H9 (cell line): ENCODE measurements around the gene NENF. TPM values are rescaled to one million over a fixed set of nuclear protein-coding genes. Genes with fewer than 3 reads are reported as not detected.

Source experiments
- DNase-seq: peaks from one replicate; pipeline ENCODE4 v3.0.0-alpha.2; 2017
- H2AFZ ChIP-seq: one replicate; pipeline ENCODE4 v1.6.1; 2013; ENCODE audit warnings: mild to moderate bottlenecking, low read length, control low read depth, moderate library complexity
- H2AK5ac ChIP-seq: 2 replicates; pipeline ENCODE4 v1.6.1; 2013; ENCODE audit warnings: low read length, control low read depth, mixed read lengths; ENCODE audit not compliant: insufficient read length
- H2BK120ac ChIP-seq: one replicate; pipeline ENCODE4 v1.6.1; 2013; ENCODE audit warnings: low read depth, mild to moderate bottlenecking, low read length, control low read depth, inconsistent platforms; ENCODE audit not compliant: poor library complexity, severe bottlenecking
- H2BK12ac ChIP-seq: 2 replicates; pipeline ENCODE4 v1.6.1; 2013; ENCODE audit warnings: low read length, control low read depth, mixed read lengths, low read depth; ENCODE audit not compliant: insufficient read length
- H2BK15ac ChIP-seq: 2 replicates; pipeline ENCODE4 v1.6.1; 2013; ENCODE audit warnings: low read depth, low read length, control low read depth
- H2BK20ac ChIP-seq: one replicate; pipeline ENCODE4 v1.6.1; 2013; ENCODE audit warnings: low read depth, mild to moderate bottlenecking, low read length, control low read depth, inconsistent platforms; ENCODE audit not compliant: poor library complexity, severe bottlenecking
- H2BK5ac ChIP-seq: 2 replicates; pipeline ENCODE4 v1.6.1; 2013; ENCODE audit warnings: low read length, control low read depth, mixed read lengths; ENCODE audit not compliant: insufficient read length
- H3K14ac ChIP-seq: 2 replicates; pipeline ENCODE4 v1.6.1; 2013; ENCODE audit warnings: low read length, control low read depth; ENCODE audit not compliant: insufficient read depth
- H3K18ac ChIP-seq: 2 replicates; pipeline ENCODE4 v1.6.1; 2013; ENCODE audit warnings: low read depth, mild to moderate bottlenecking, mixed read lengths, low read length, control low read depth; ENCODE audit not compliant: insufficient read length
- H3K23ac ChIP-seq: 2 replicates; pipeline ENCODE4 v1.6.1; 2013; ENCODE audit warnings: low read length, control low read depth, mixed read lengths, low read depth; ENCODE audit not compliant: insufficient read length
- H3K23me2 ChIP-seq: 2 replicates; pipeline ENCODE4 v1.6.1; 2013; ENCODE audit warnings: low read depth, mild to moderate bottlenecking, mixed read lengths, low read length, control low read depth; ENCODE audit not compliant: insufficient read length, poor library complexity, severe bottlenecking
- H3K27ac ChIP-seq: 2 replicates; pipeline ENCODE4 v1.5.1; 2013; ENCODE audit warnings: low read length, control low read depth, mixed read lengths, low read depth; ENCODE audit not compliant: insufficient read length
- H3K27me3 ChIP-seq: 2 replicates; pipeline ENCODE4 v1.6.1; 2013; ENCODE audit warnings: low read length, control low read depth, inconsistent platforms; ENCODE audit not compliant: insufficient read depth
- H3K4ac ChIP-seq: 2 replicates; pipeline ENCODE4 v1.6.1; 2013; ENCODE audit warnings: low read depth, mild to moderate bottlenecking, control low read depth, inconsistent platforms, low read length, moderate library complexity
- H3K4me1 ChIP-seq: 2 replicates; pipeline ENCODE4 v1.6.1; 2013; ENCODE audit warnings: low read length, control low read depth, inconsistent platforms; ENCODE audit not compliant: insufficient read depth
- H3K4me2 ChIP-seq: 2 replicates; pipeline ENCODE4 v1.6.1; 2013; ENCODE audit warnings: low read length, control low read depth, mixed read lengths; ENCODE audit not compliant: insufficient read length, insufficient read depth
- H3K56ac ChIP-seq: 2 replicates; pipeline ENCODE4 v1.6.1; 2013; ENCODE audit warnings: low read depth, mild to moderate bottlenecking, mixed read lengths, low read length, control low read depth; ENCODE audit not compliant: insufficient read length
- H3K79me1 ChIP-seq: 2 replicates; pipeline ENCODE4 v1.6.1; 2013; ENCODE audit warnings: low read depth, mild to moderate bottlenecking, moderate library complexity, low read length, control low read depth, inconsistent platforms; ENCODE audit not compliant: insufficient read depth, poor library complexity, severe bottlenecking
- H3K79me2 ChIP-seq: 2 replicates; pipeline ENCODE4 v1.6.1; 2013; ENCODE audit warnings: low read length, control low read depth, inconsistent platforms; ENCODE audit not compliant: insufficient read depth
- H3K9ac ChIP-seq: 2 replicates; pipeline ENCODE4 v1.6.1; 2013; ENCODE audit warnings: low read length, control low read depth, mixed read lengths; ENCODE audit not compliant: insufficient read length; ENCODE audit errors: extremely low read depth
- H3K9me3 ChIP-seq: one replicate; pipeline ENCODE4 v1.6.1; 2013; ENCODE audit warnings: low read depth, low read length, inconsistent platforms; ENCODE audit not compliant: control insufficient read depth
- H3T11ph ChIP-seq: one replicate; pipeline ENCODE4 v1.6.1; 2013; ENCODE audit warnings: mild to moderate bottlenecking, low read length, control low read depth, inconsistent platforms
- H4K20me1 ChIP-seq: one replicate; pipeline ENCODE4 v1.6.1; 2013; ENCODE audit not compliant: control insufficient read depth, insufficient read length, insufficient read depth
- H4K5ac ChIP-seq: 2 replicates; pipeline ENCODE4 v1.6.1; 2013; ENCODE audit warnings: low read depth, mild to moderate bottlenecking, mixed read lengths, low read length, control low read depth; ENCODE audit not compliant: insufficient read length
- H4K8ac ChIP-seq: replicated peaks from 2 replicates; pipeline ENCODE4 v1.6.1; 2013; ENCODE audit warnings: low read length, control low read depth, mixed read lengths, low read depth; ENCODE audit not compliant: insufficient read length
- H4K91ac ChIP-seq: 2 replicates; pipeline ENCODE4 v1.6.1; 2013; ENCODE audit warnings: low read depth, mild to moderate bottlenecking, moderate library complexity, mixed read lengths, low read length, control low read depth; ENCODE audit not compliant: insufficient read length
- H3K27ac Mint-ChIP-seq, 3 experiments: 2 replicates in 2 of 3; 3 replicates in 1 of 3; pipeline ENCODE4 v1.8.0; 2020 to 2021; ENCODE audit warnings: mixed read lengths in 3 of 3, mild to moderate bottlenecking in 1 of 3, moderate library complexity in 1 of 3
- H3K27me3 Mint-ChIP-seq: 2 replicates; pipeline ENCODE4 v1.8.0; 2021; ENCODE audit warnings: low read depth, mild to moderate bottlenecking, moderate library complexity, mixed read lengths
- H3K36me3 Mint-ChIP-seq, 3 experiments: 2 replicates in 2 of 3; 3 replicates in 1 of 3; pipeline ENCODE4 v1.8.0; 2020 to 2021; ENCODE audit warnings: low read depth in 3 of 3, mixed read lengths in 3 of 3; ENCODE audit not compliant: insufficient read depth in 1 of 3
- H3K4me1 Mint-ChIP-seq, 2 experiments: 2 replicates each; pipeline ENCODE4 v1.8.0; 2020; ENCODE audit warnings: mixed read lengths in 2 of 2
- H3K4me3 Mint-ChIP-seq, 2 experiments: 2 replicates in 1 of 2; 3 replicates in 1 of 2; pipeline ENCODE4 v1.8.0; 2020 to 2021; ENCODE audit warnings: mild to moderate bottlenecking in 2 of 2, mixed read lengths in 2 of 2, moderate library complexity in 1 of 2
- H3K9me3 Mint-ChIP-seq, 2 experiments: 2 replicates in 1 of 2; 3 replicates in 1 of 2; pipeline ENCODE4 v1.8.0; 2020; ENCODE audit warnings: mild to moderate bottlenecking in 2 of 2, mixed read lengths in 2 of 2, moderate library complexity in 1 of 2
- CTCF ChIP-seq: fragments of 200-600 bp; sonication (generic); conservative IDR thresholded peaks from 3 replicates; pipeline ENCODE4 v1.8.0; 2021; ENCODE audit warnings: antibody characterized with exemption, mild to moderate bottlenecking
- WGBS: extraction: QIAGEN DNeasy Blood & Tissue Kit; methylation state at CpG from one replicate; pipeline ENCODE4 v1.1.7; 2013; ENCODE audit warnings: missing lambda C conversion rate, low lambda C conversion rate, mixed read lengths; ENCODE audit not compliant: insufficient read length; ENCODE audit errors: extremely low coverage; 5-methylcytosine and 5-hydroxymethylcytosine counted together
- total RNA-seq: library from RNA; stranded (reverse); gene quantifications from 2 replicates; pipeline ENCODE4 v1.2.1, GENCODE V29; 2021

Gene NENF
- total RNA-seq, 1 experiment from 2014 or later = 28.3 TPM

DNA sequence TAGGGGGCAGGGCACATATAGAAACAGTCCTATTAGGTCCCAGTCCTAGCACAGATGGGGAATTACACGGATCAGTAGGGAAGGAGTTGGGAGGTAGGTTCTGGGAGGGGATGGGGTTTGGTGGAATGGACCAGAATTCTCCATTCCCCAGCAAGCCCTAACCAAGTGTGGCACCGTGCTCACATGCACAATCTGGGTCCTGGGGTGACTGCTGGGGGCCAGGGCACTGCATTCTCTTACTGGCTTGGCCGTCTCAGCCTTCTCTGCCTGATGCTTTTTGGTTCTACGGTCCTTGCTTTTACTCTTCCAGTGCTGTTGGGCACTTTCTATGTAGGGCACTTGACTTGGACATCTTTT is 53.9 kb downstream of the NENF start:
- Histone ChIP-seq H3K56ac (no peak overlapping the region), H3K23ac (no peak overlapping the region), H2BK5ac (no peak overlapping the region), H4K5ac (no peak overlapping the region), H3K4me1 (no peaks in the 10 kb centered on the region), H3K79me1 (no peaks in the 10 kb centered on the region), H4K20me1 (no peaks in the 10 kb centered on the region), H2BK15ac (no peak overlapping the region), H3K23me2 (no peaks in the 10 kb centered on the region), H4K8ac (no peak overlapping the region), H4K91ac (no peak overlapping the region), H3T11ph (no peak overlapping the region), H3K27me3 (no peaks in the 10 kb centered on the region), H3K79me2 (no peaks in the 10 kb centered on the region), H3K14ac (0 out of 2 replicates have a peak overlapping the region, but pooled peaks have one; percentile 31), H2BK20ac (no peak overlapping the region), H3K9me3 (no peaks in the 10 kb centered on the region), H2BK120ac (no peak overlapping the region), H3K4ac (no peak overlapping the region), H3K18ac (peak overlapping the region; percentile 16), H2BK12ac (no peak overlapping the region), H2AFZ (no peak overlapping the region), H2AK5ac (no peak overlapping the region), H3K9ac (no peak overlapping the region), H3K27ac (no peak overlapping the region), H3K4me2 (no peak overlapping the region)
- Mint-ChIP-seq H3K4me1 (peaks cover 12 to 27% of the 10 kb centered on the region in 2 experiments), H3K36me3 (no peaks in the 10 kb centered on the region), H3K4me3 (no peak overlapping the region), H3K27me3 (peaks cover 2% of the 10 kb centered on the region; the same call in 1 of the 2 replicates), H3K9me3 (no peaks in the 10 kb centered on the region), H3K27ac (peak overlapping the region in 1 of 3 experiments; percentile 49; a peak in 2 of 7 replicates)
- WGBS = no CpG with 5 or more reads among the region's 4 CpGs
- no peak for DNase-seq
- no peak for TF ChIP-seq CTCF
